Activated CD4-positive, alpha-beta memory T cell treated with anti-CD3 and anti-CD28 coated beads for 36 hours (primary cell): Measurements from ENCODE around the gene PTDSS2. TPM values are rescaled to one million over a fixed set of nuclear protein-coding genes. Genes with fewer than 3 reads are reported as not detected.
"Not testable (repeated sequence)": the region's sequence is repeated elsewhere in the genome, so short reads cannot be mapped to it uniquely, and the experiment has no call there.

ENCODE experiments used
- CTCF ChIA-PET: fragments of 350-600 bp; sonication (Branson Sonifier 250); formaldehyde crosslinking; loops from one replicate; lab custom pipeline; 2021; ENCODE audit warnings: antibody characterized with exemption, inconsistent platforms; lab: Charles Lee
- POLR2A ChIA-PET: fragments of 350-600 bp; sonication (Branson Sonifier 250); formaldehyde crosslinking; loops from one replicate; lab custom pipeline; 2021; ENCODE audit warnings: antibody characterized with exemption; lab: Charles Lee
- DNase-seq: peaks from one replicate; pipeline ENCODE4 v3.0.0-alpha.2; 2020
- H3K27ac Mint-ChIP-seq: one replicate; pipeline ENCODE4 v1.8.0; 2021; ENCODE audit warnings: mixed read lengths
- H3K27me3 Mint-ChIP-seq: one replicate; pipeline ENCODE4 v1.8.0; 2021; ENCODE audit warnings: mixed read lengths
- H3K36me3 Mint-ChIP-seq: one replicate; pipeline ENCODE4 v1.8.0; 2021; ENCODE audit warnings: mixed read lengths
- H3K4me1 Mint-ChIP-seq: one replicate; pipeline ENCODE4 v1.8.0; 2021; ENCODE audit warnings: low read depth, mixed read lengths
- H3K4me3 Mint-ChIP-seq: one replicate; pipeline ENCODE4 v1.8.0; 2021; ENCODE audit warnings: mild to moderate bottlenecking, mixed read lengths
- H3K9me3 Mint-ChIP-seq: one replicate; pipeline ENCODE4 v1.8.0; 2021; ENCODE audit warnings: mixed read lengths
- intact Hi-C: fragments of 100-400 bp; cut with micrococcal nuclease; formaldehyde crosslinking; loops from one replicate; pipeline ENCODE4 v1.15.1; 2023
- total RNA-seq, 2 experiments: library from RNA; stranded (reverse); gene quantifications; one replicate each; pipeline ENCODE4 v1.2.3, GENCODE V29; 2021

Gene PTDSS2
- total RNA-seq, 2 experiments from 2014 or later = 15.0 to 16.7 TPM

DNA sequence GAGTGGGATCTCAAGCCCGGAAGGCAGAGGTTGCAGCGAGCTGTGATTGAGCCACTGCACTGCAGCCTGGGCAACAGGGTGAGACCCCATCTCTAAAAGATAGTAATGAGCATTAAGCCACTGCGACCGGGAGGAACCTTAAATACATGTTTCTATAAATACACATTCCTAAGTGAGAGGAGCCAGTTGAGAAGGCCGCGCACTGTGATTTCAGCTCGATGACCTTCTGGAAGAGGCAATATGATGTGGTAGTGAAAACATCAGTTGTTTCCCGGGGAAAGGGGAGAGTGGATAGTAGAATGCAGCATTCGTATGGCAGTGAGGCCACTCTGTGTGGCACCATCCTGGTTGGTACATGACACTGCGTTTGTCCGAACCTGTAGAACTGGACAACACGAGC lies 18.0 kb downstream of the PTDSS2 start:
- CTCF ChIA-PET = no interaction called here
- Mint-ChIP-seq H3K9me3 (no peaks in the 10 kb centered on the region), H3K36me3 (peaks cover 4% of the 10 kb centered on the region), H3K4me3 (no peak overlapping the region), H3K4me1 (no peaks in the 10 kb centered on the region), H3K27me3 (no peaks in the 10 kb centered on the region), H3K27ac (no peak overlapping the region)
- POLR2A ChIA-PET = no interaction called here
- no peak for DNase-seq
- intact Hi-C loops = no loop called here

DNA sequence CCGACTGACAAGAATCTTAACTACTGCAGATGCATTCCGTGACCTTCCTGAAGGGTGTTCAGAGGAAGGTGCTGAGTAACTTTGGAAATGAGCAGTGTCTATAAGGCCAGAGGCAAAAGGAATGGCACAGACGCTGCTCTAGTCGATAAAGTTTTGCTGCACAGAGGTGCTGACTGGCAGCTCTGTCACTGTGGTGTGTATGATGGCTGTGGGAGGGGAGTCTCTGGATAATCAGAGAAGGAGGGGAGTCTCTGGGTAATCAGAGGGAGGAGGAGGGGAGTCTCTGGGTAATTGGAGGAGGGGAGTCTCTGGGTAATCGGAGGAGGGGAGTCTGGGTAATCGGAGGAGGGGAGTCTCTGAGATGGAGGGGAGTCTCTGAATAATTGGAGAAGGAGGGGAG lies 18.4 kb downstream of the PTDSS2 start:
- H3K27ac Mint-ChIP-seq = no peak overlapping the region
- peaks cover 4% of the 10 kb centered on the region for H3K36me3 Mint-ChIP-seq
- intact Hi-C loops = no loop called here
- CTCF ChIA-PET = no interaction called here
- H3K4me3 Mint-ChIP-seq = no peak overlapping the region
- no peaks in the 10 kb centered on the region for H3K27me3 Mint-ChIP-seq
- H3K9me3 Mint-ChIP-seq = no peaks in the 10 kb centered on the region
- POLR2A ChIA-PET = no interaction called here
- H3K4me1 Mint-ChIP-seq = no peaks in the 10 kb centered on the region
- DNase-seq = no peak

DNA sequence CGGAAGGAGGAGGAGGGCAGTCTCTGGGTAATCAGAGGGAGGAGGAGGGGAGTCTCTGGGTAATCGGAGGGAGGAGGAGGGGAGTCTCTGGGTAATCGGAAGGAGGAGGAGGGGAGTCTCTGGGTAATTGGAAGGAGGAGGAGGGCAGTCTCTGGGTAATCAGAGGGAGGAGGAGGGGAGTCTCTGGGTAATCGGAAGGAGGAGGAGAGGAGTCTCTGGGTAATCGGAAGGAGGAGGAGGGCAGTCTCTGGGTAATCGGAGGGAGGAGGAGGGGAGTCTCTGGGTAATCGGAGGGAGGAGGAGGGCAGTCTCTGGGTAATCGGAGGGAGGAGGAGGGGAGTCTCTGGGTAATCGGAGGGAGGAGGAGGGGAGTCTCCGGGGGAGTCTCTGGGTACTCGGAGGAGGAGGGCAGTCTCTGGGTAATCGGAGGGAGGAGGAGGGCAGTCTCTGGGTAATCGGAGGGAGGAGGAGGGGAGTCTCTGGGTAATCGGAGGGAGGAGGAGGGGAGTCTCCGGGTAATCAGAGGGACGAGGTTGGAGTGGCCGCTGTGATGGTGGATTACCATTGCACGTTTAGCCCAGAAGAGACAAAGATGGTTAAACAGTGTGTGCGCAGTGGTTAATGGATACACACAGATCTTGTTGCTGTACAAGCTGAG lies 19.1 kb downstream of the PTDSS2 start:
- H3K36me3 Mint-ChIP-seq, H3K27me3 Mint-ChIP-seq, H3K9me3 Mint-ChIP-seq, DNase-seq, POLR2A ChIA-PET, H3K27ac Mint-ChIP-seq, intact Hi-C loops, H3K4me3 Mint-ChIP-seq, H3K4me1 Mint-ChIP-seq, CTCF ChIA-PET: not testable (repeated sequence)

DNA sequence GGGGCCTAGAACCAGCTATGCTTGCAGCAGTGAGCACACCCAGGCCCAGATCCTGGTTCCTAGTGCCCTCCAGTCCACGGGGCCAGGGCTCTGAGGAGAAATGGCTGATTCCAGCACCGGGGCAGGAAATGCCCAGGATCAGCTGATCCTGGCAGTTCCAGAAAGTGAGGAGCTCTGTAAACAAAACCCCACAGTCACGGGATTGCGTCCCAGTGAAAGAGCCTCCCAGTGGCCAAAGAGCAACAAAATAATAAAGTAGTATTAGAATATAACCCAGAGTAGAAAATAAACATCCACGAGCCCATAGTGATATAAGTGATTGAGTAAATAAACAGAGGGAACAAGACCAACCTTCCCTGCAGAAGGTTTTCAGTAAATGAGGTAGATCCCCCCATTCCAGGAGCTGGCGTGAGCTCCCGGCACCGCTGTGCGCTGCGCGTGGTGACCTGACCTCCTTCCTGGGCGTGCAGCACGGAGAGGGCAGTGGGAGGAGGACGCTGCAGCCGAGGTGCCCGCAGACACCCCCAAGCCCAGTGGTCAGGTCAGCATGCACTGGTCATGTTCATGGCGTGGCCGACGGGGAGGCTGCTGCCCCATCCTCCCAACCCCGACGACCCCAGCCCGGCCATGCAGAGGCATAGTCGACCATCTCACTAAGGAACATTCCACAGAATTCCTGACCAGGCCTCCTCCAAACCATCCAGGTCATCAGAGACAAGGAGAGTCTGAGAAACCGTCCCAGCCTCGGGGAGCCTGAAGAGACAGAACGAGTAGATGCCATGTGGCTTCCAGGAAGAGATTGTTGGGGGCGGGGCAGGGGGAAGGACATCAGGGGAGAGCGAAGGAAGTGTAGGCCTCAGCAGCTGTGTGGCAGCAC lies 19.8 kb downstream of the PTDSS2 start:
- no peaks in the 10 kb centered on the region for H3K9me3 Mint-ChIP-seq
- ChIA-PET POLR2A (no interaction called here), CTCF (no interaction called here)
- H3K4me1 Mint-ChIP-seq = no peaks in the 10 kb centered on the region
- peaks cover 2% of the 10 kb centered on the region for H3K36me3 Mint-ChIP-seq
- H3K27ac Mint-ChIP-seq = no peak overlapping the region
- H3K27me3 Mint-ChIP-seq = no peaks in the 10 kb centered on the region
- DNase-seq = no peak
- no peak overlapping the region for H3K4me3 Mint-ChIP-seq
- intact Hi-C loops = no loop called here

DNA sequence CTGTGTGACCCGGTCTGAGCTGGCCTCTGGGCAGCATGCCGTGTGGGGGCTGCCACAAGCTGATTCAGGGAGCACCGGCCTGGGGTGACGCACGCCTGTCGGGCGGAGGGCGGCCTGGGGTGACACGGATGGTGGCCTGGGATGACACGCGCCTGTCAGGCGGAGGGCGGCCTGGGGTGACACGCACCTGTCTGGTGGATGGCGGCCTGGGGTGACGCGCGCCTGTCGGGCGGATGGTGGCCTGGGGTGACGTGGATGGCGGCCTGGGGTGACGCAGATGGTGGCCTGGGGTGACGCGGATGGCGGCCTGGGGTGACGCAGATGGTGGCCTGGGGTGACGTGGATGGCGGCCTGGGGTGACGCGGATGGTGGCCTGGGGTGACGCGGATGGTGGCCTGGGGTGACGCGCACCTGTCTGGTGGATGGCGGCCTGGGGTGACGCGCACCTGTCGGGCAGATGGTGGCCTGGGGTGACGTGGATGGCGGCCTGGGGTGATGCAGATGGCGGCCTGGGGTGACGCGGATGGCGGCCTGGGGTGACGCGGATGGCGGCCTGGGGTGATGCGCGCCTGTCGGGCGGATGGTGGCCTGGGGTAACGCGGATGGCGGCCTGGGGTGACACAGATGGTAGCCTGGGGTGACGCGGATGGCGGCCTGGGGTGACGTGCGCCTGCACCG lies 21.5 kb downstream of the PTDSS2 start:
- Mint-ChIP-seq H3K9me3 (no peaks in the 10 kb centered on the region), H3K27ac (no peak overlapping the region), H3K36me3 (no peaks in the 10 kb centered on the region), H3K4me3 (no peak overlapping the region), H3K4me1 (no peaks in the 10 kb centered on the region), H3K27me3 (no peaks in the 10 kb centered on the region)
- intact Hi-C loops = no loop called here
- ChIA-PET POLR2A (no interaction called here), CTCF (interaction anchor here (0.7 kb wide), 1 partner anchor 168 kb away, joined by 10 read pairs; no protein-coding TSS in a partner anchor)
- no peak for DNase-seq

DNA sequence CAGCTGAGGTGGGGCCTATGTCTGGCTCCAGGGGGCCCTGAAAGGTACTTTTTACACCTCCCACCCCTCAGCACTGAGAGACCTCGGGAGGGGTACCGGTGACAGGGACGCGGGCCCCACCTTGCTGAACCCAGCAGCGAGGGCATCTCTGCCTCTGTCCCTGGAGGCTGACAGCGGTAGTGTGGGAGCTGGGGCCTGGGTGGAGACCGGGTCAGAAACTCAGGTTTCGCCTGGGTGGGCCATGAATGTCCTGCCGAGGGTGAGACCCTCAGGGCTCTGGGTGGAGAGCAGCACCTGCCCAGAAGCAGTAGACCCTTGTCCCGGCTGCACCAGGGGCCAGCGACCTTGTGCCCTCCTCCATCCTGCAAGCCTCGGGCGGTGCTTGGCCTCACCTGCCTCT lies 22.2 kb downstream of the PTDSS2 start:
- no peak for DNase-seq
- no peak overlapping the region for H3K27ac Mint-ChIP-seq
- CTCF ChIA-PET = interaction anchor here (0.7 kb wide), 1 partner anchor 167 kb away, joined by 10 read pairs; no protein-coding TSS in a partner anchor
- H3K4me3 Mint-ChIP-seq = no peak overlapping the region
- no peaks in the 10 kb centered on the region for H3K36me3 Mint-ChIP-seq
- H3K4me1 Mint-ChIP-seq = no peaks in the 10 kb centered on the region
- POLR2A ChIA-PET = no interaction called here
- no peaks in the 10 kb centered on the region for H3K27me3 Mint-ChIP-seq
- intact Hi-C loops = no loop called here
- H3K9me3 Mint-ChIP-seq = no peaks in the 10 kb centered on the region

DNA sequence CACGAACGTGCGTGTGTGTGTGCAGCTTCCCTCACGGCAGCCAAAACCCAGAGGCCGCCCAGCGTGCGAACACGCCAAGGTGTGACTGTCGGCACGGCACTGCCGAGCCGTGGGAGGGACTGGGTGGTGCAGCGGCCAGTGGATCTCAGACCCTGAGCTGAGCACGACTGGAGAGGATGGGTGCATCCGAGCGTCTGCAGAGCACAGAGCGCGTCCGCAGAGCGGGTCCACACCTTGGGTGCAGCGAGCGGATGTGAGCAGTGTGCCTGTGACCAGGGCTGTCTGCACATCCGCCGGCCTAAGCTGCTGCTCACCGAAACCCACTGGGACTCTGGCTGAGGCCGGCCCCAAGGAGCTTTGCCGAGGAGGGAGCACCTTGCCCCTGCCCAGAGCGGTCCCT lies 22.7 kb downstream of the PTDSS2 start:
- ChIA-PET CTCF (no interaction called here), POLR2A (no interaction called here)
- Mint-ChIP-seq H3K27me3 (no peaks in the 10 kb centered on the region), H3K4me3 (no peak overlapping the region), H3K4me1 (no peaks in the 10 kb centered on the region), H3K27ac (no peak overlapping the region), H3K9me3 (no peaks in the 10 kb centered on the region), H3K36me3 (no peaks in the 10 kb centered on the region)
- DNase-seq = no peak
- intact Hi-C loops = no loop called here

DNA sequence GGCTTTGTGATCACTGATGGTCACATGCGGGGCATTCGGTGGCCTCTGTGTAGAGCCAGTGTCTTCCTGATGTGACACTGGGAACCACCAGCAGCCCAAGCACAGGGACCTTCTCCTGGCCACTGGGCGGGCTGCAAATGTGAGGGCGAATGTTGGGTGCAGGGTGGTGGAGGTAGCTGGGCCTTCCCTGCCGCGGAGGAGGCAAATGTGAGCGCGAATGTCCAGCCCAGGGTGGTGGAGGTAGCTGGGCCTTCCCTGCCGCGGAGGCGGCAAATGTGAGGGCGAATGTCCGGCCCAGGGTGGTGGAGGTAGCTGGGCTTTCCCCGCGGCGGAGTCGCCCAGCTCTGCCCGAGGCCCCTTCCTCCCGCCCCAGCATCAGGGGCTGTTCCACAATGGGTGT lies 23.3 kb downstream of the PTDSS2 start:
- H3K4me1 Mint-ChIP-seq = no peaks in the 10 kb centered on the region
- ChIA-PET CTCF (no interaction called here), POLR2A (no interaction called here)
- H3K27ac Mint-ChIP-seq = no peak overlapping the region
- no peak overlapping the region for H3K4me3 Mint-ChIP-seq
- no peaks in the 10 kb centered on the region for H3K27me3 Mint-ChIP-seq
- intact Hi-C loops = no loop called here
- DNase-seq = no peak
- H3K36me3 Mint-ChIP-seq = no peaks in the 10 kb centered on the region
- H3K9me3 Mint-ChIP-seq = no peaks in the 10 kb centered on the region

DNA sequence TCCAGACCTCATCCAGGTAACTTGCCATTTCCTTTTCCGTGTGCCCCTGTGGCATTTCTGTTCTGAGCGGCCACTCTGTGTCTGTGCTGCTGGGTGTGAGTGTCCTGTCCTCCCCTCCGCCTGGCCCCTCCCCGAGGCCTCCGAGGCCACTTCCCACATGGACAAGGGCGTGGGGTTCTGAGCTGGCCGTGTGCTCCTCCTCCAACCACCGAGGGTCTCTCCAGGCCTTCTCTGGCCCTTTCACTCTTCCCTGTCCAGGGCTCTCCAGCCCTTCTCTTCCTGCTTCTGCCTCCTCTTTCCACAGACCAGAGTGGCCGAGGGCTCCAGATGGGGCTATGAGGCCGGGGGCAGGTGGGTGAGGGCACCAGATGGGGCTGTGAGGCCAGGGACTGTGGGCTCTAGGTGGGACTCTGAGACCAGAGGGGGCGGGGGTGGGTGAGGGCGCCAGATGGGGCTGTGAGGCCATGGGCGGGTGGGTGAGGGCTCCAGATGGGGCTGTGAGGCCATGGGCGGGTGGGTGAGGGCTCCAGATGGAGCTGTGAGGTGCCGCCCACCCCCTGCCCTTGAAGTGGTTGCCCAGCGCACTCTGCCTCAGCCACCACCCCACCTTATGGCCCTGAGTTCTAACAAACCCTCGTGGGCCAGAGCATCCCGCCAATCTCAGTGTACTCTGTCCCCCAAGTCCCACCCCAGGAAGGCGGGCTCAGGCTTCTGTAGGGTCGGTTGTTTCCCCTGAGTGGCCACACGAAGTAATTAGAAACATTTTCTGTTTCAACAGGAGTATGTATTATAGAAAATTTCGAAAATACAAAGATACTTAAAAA lies 24.1 kb downstream of the PTDSS2 start:
- H3K36me3 Mint-ChIP-seq = no peaks in the 10 kb centered on the region
- no peaks in the 10 kb centered on the region for H3K27me3 Mint-ChIP-seq
- no peak for DNase-seq
- intact Hi-C loops = no loop called here
- no peak overlapping the region for H3K27ac Mint-ChIP-seq
- no peaks in the 10 kb centered on the region for H3K9me3 Mint-ChIP-seq
- no peaks in the 10 kb centered on the region for H3K4me1 Mint-ChIP-seq
- ChIA-PET POLR2A (no interaction called here), CTCF (no interaction called here)
- H3K4me3 Mint-ChIP-seq = no peak overlapping the region

DNA sequence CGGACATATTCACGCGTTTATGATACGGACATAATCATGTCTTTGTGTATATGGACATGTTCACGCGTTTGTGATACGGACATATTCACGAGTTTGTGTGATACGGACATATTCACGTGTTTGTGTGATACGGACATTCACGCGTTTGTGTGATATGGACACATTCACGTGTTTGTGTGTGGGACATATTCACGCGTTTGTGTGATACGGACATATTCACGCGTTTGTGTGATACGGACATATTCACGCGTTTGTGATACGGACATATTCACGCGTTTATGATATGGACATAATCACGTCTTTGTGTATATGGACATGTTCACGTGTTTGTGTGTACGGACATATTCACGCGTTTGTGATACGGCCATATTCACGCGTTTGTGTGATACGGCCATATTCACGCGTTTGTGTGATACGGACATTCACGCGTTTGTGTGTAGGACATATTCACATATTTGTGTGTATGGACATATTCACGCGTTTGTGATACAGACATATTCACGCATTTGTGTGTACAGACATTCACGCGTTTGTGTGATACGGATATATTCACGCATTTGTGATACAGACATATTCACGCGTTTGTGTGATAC lies 24.9 kb downstream of the PTDSS2 start:
- H3K4me3 Mint-ChIP-seq = no peak overlapping the region
- H3K27ac Mint-ChIP-seq = no peak overlapping the region
- H3K9me3 Mint-ChIP-seq = no peaks in the 10 kb centered on the region
- ChIA-PET POLR2A (no interaction called here), CTCF (no interaction called here)
- no peaks in the 10 kb centered on the region for H3K4me1 Mint-ChIP-seq
- no peaks in the 10 kb centered on the region for H3K36me3 Mint-ChIP-seq
- intact Hi-C loops = no loop called here
- no peaks in the 10 kb centered on the region for H3K27me3 Mint-ChIP-seq
- no peak for DNase-seq

DNA sequence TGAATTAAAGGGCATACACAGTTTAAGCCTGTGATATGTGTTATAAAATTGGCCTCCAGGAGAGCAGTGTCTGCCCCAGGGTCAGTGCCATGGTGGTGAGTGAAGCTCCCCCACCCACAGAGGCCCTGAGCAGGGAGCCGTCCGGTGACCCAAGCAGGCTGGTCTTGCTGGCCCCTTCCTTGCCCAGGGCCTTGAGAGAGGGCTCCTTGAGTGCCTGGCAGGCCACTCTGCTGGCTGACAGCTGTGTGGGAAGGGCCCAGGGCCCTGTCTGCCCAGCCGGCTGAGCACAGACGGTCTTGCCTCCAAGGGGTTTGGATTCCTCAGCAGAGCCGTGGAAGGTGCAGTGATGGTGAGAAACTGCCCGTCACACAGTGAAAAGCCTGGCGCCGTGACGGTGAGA lies 25.9 kb downstream of the PTDSS2 start:
- no peaks in the 10 kb centered on the region for H3K9me3 Mint-ChIP-seq
- peaks cover under 1% of the 10 kb centered on the region for H3K36me3 Mint-ChIP-seq
- DNase-seq = no peak
- POLR2A ChIA-PET = no interaction called here
- intact Hi-C loops = no loop called here
- CTCF ChIA-PET = no interaction called here
- H3K4me1 Mint-ChIP-seq = no peaks in the 10 kb centered on the region
- H3K4me3 Mint-ChIP-seq = no peak overlapping the region
- H3K27ac Mint-ChIP-seq = no peak overlapping the region
- H3K27me3 Mint-ChIP-seq = no peaks in the 10 kb centered on the region
